H9 (cell line): ENCODE measurements around the gene ZFR2. TPM values are rescaled to one million over a fixed set of nuclear protein-coding genes. Genes with fewer than 3 reads are reported as not detected.

Source experiments
- DNase-seq: peaks from one replicate; pipeline ENCODE4 v3.0.0-alpha.2; 2017
- H2AFZ ChIP-seq: one replicate; pipeline ENCODE4 v1.6.1; 2013; ENCODE audit warnings: mild to moderate bottlenecking, low read length, control low read depth, moderate library complexity
- H2AK5ac ChIP-seq: 2 replicates; pipeline ENCODE4 v1.6.1; 2013; ENCODE audit warnings: low read length, control low read depth, mixed read lengths; ENCODE audit not compliant: insufficient read length
- H2BK120ac ChIP-seq: one replicate; pipeline ENCODE4 v1.6.1; 2013; ENCODE audit warnings: low read depth, mild to moderate bottlenecking, low read length, control low read depth, inconsistent platforms; ENCODE audit not compliant: poor library complexity, severe bottlenecking
- H2BK12ac ChIP-seq: 2 replicates; pipeline ENCODE4 v1.6.1; 2013; ENCODE audit warnings: low read length, control low read depth, mixed read lengths, low read depth; ENCODE audit not compliant: insufficient read length
- H2BK15ac ChIP-seq: 2 replicates; pipeline ENCODE4 v1.6.1; 2013; ENCODE audit warnings: low read depth, low read length, control low read depth
- H2BK20ac ChIP-seq: one replicate; pipeline ENCODE4 v1.6.1; 2013; ENCODE audit warnings: low read depth, mild to moderate bottlenecking, low read length, control low read depth, inconsistent platforms; ENCODE audit not compliant: poor library complexity, severe bottlenecking
- H2BK5ac ChIP-seq: 2 replicates; pipeline ENCODE4 v1.6.1; 2013; ENCODE audit warnings: low read length, control low read depth, mixed read lengths; ENCODE audit not compliant: insufficient read length
- H3K14ac ChIP-seq: 2 replicates; pipeline ENCODE4 v1.6.1; 2013; ENCODE audit warnings: low read length, control low read depth; ENCODE audit not compliant: insufficient read depth
- H3K18ac ChIP-seq: 2 replicates; pipeline ENCODE4 v1.6.1; 2013; ENCODE audit warnings: low read depth, mild to moderate bottlenecking, mixed read lengths, low read length, control low read depth; ENCODE audit not compliant: insufficient read length
- H3K23ac ChIP-seq: 2 replicates; pipeline ENCODE4 v1.6.1; 2013; ENCODE audit warnings: low read length, control low read depth, mixed read lengths, low read depth; ENCODE audit not compliant: insufficient read length
- H3K23me2 ChIP-seq: 2 replicates; pipeline ENCODE4 v1.6.1; 2013; ENCODE audit warnings: low read depth, mild to moderate bottlenecking, mixed read lengths, low read length, control low read depth; ENCODE audit not compliant: insufficient read length, poor library complexity, severe bottlenecking
- H3K27ac ChIP-seq: 2 replicates; pipeline ENCODE4 v1.5.1; 2013; ENCODE audit warnings: low read length, control low read depth, mixed read lengths, low read depth; ENCODE audit not compliant: insufficient read length
- H3K27me3 ChIP-seq: 2 replicates; pipeline ENCODE4 v1.6.1; 2013; ENCODE audit warnings: low read length, control low read depth, inconsistent platforms; ENCODE audit not compliant: insufficient read depth
- H3K4ac ChIP-seq: 2 replicates; pipeline ENCODE4 v1.6.1; 2013; ENCODE audit warnings: low read depth, mild to moderate bottlenecking, control low read depth, inconsistent platforms, low read length, moderate library complexity
- H3K4me1 ChIP-seq: 2 replicates; pipeline ENCODE4 v1.6.1; 2013; ENCODE audit warnings: low read length, control low read depth, inconsistent platforms; ENCODE audit not compliant: insufficient read depth
- H3K4me2 ChIP-seq: 2 replicates; pipeline ENCODE4 v1.6.1; 2013; ENCODE audit warnings: low read length, control low read depth, mixed read lengths; ENCODE audit not compliant: insufficient read length, insufficient read depth
- H3K56ac ChIP-seq: 2 replicates; pipeline ENCODE4 v1.6.1; 2013; ENCODE audit warnings: low read depth, mild to moderate bottlenecking, mixed read lengths, low read length, control low read depth; ENCODE audit not compliant: insufficient read length
- H3K79me1 ChIP-seq: 2 replicates; pipeline ENCODE4 v1.6.1; 2013; ENCODE audit warnings: low read depth, mild to moderate bottlenecking, moderate library complexity, low read length, control low read depth, inconsistent platforms; ENCODE audit not compliant: insufficient read depth, poor library complexity, severe bottlenecking
- H3K79me2 ChIP-seq: 2 replicates; pipeline ENCODE4 v1.6.1; 2013; ENCODE audit warnings: low read length, control low read depth, inconsistent platforms; ENCODE audit not compliant: insufficient read depth
- H3K9ac ChIP-seq: 2 replicates; pipeline ENCODE4 v1.6.1; 2013; ENCODE audit warnings: low read length, control low read depth, mixed read lengths; ENCODE audit not compliant: insufficient read length; ENCODE audit errors: extremely low read depth
- H3K9me3 ChIP-seq: one replicate; pipeline ENCODE4 v1.6.1; 2013; ENCODE audit warnings: low read depth, low read length, inconsistent platforms; ENCODE audit not compliant: control insufficient read depth
- H3T11ph ChIP-seq: one replicate; pipeline ENCODE4 v1.6.1; 2013; ENCODE audit warnings: mild to moderate bottlenecking, low read length, control low read depth, inconsistent platforms
- H4K20me1 ChIP-seq: one replicate; pipeline ENCODE4 v1.6.1; 2013; ENCODE audit not compliant: control insufficient read depth, insufficient read length, insufficient read depth
- H4K5ac ChIP-seq: 2 replicates; pipeline ENCODE4 v1.6.1; 2013; ENCODE audit warnings: low read depth, mild to moderate bottlenecking, mixed read lengths, low read length, control low read depth; ENCODE audit not compliant: insufficient read length
- H4K8ac ChIP-seq: replicated peaks from 2 replicates; pipeline ENCODE4 v1.6.1; 2013; ENCODE audit warnings: low read length, control low read depth, mixed read lengths, low read depth; ENCODE audit not compliant: insufficient read length
- H4K91ac ChIP-seq: 2 replicates; pipeline ENCODE4 v1.6.1; 2013; ENCODE audit warnings: low read depth, mild to moderate bottlenecking, moderate library complexity, mixed read lengths, low read length, control low read depth; ENCODE audit not compliant: insufficient read length
- H3K27ac Mint-ChIP-seq, 3 experiments: 2 replicates in 2 of 3; 3 replicates in 1 of 3; pipeline ENCODE4 v1.8.0; 2020 to 2021; ENCODE audit warnings: mixed read lengths in 3 of 3, mild to moderate bottlenecking in 1 of 3, moderate library complexity in 1 of 3
- H3K27me3 Mint-ChIP-seq: 2 replicates; pipeline ENCODE4 v1.8.0; 2021; ENCODE audit warnings: low read depth, mild to moderate bottlenecking, moderate library complexity, mixed read lengths
- H3K36me3 Mint-ChIP-seq, 3 experiments: 2 replicates in 2 of 3; 3 replicates in 1 of 3; pipeline ENCODE4 v1.8.0; 2020 to 2021; ENCODE audit warnings: low read depth in 3 of 3, mixed read lengths in 3 of 3; ENCODE audit not compliant: insufficient read depth in 1 of 3
- H3K4me1 Mint-ChIP-seq, 2 experiments: 2 replicates each; pipeline ENCODE4 v1.8.0; 2020; ENCODE audit warnings: mixed read lengths in 2 of 2
- H3K4me3 Mint-ChIP-seq, 2 experiments: 2 replicates in 1 of 2; 3 replicates in 1 of 2; pipeline ENCODE4 v1.8.0; 2020 to 2021; ENCODE audit warnings: mild to moderate bottlenecking in 2 of 2, mixed read lengths in 2 of 2, moderate library complexity in 1 of 2
- H3K9me3 Mint-ChIP-seq, 2 experiments: 2 replicates in 1 of 2; 3 replicates in 1 of 2; pipeline ENCODE4 v1.8.0; 2020; ENCODE audit warnings: mild to moderate bottlenecking in 2 of 2, mixed read lengths in 2 of 2, moderate library complexity in 1 of 2
- WGBS: extraction: QIAGEN DNeasy Blood & Tissue Kit; methylation state at CpG from one replicate; pipeline ENCODE4 v1.1.7; 2013; ENCODE audit warnings: missing lambda C conversion rate, low lambda C conversion rate, mixed read lengths; ENCODE audit not compliant: insufficient read length; ENCODE audit errors: extremely low coverage; 5-methylcytosine and 5-hydroxymethylcytosine counted together
- total RNA-seq: library from RNA; stranded (reverse); gene quantifications from 2 replicates; pipeline ENCODE4 v1.2.1, GENCODE V29; 2021
- TF ChIP-seq, protein P1 (sequence below): fragments of 200-600 bp; sonication (generic); conservative IDR thresholded peaks from 3 replicates; pipeline ENCODE4 v1.8.0; 2021; ENCODE audit warnings: antibody characterized with exemption, mild to moderate bottlenecking

Gene ZFR2
- total RNA-seq, 1 experiment from 2014 or later, result 18.3 TPM

DNA sequence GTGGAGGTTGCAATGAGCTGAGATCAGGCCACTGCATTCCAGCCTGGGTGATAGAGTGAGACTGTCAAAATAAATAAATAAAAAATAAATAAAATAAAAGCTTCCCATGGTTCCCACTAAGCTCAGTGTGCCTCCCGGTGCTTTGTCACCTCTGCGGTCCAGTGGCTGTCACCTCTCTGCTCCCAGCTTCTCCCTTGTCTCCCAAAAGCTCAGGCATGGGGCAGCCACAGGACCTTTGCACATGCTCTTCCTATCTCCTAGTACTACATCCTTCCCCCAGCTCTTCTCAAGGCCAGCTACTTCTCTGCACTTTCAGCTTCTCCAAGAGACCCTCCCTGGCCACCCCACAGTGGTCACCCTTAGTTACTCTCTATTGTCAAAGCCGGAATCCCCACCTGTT, 75.0 kb downstream of the ZFR2 start:
- no peak for DNase-seq
- Histone ChIP-seq H3K9ac (no peak overlapping the region), H4K5ac (no peak overlapping the region), H2BK12ac (no peak overlapping the region), H3K56ac (no peak overlapping the region), H3T11ph (no peak overlapping the region), H3K23me2 (no peaks in the 10 kb centered on the region), H3K4me2 (no peak overlapping the region), H2BK5ac (no peak overlapping the region), H3K18ac (no peak overlapping the region), H3K9me3 (no peaks in the 10 kb centered on the region), H3K14ac (no peak overlapping the region; the same call in 1 of the 2 replicates), H2AFZ (no peak overlapping the region), H2BK15ac (no peak overlapping the region), H4K20me1 (no peaks in the 10 kb centered on the region), H3K4me1 (no peaks in the 10 kb centered on the region), H3K27me3 (no peaks in the 10 kb centered on the region), H2BK120ac (no peak overlapping the region), H3K79me1 (no peaks in the 10 kb centered on the region), H3K23ac (no peak overlapping the region), H2BK20ac (no peak overlapping the region), H3K4ac (no peak overlapping the region), H2AK5ac (no peak overlapping the region), H3K79me2 (no peaks in the 10 kb centered on the region), H3K27ac (no peak overlapping the region), H4K8ac (no peak overlapping the region), H4K91ac (no peak overlapping the region)
- TF ChIP-seq, protein P1, sequence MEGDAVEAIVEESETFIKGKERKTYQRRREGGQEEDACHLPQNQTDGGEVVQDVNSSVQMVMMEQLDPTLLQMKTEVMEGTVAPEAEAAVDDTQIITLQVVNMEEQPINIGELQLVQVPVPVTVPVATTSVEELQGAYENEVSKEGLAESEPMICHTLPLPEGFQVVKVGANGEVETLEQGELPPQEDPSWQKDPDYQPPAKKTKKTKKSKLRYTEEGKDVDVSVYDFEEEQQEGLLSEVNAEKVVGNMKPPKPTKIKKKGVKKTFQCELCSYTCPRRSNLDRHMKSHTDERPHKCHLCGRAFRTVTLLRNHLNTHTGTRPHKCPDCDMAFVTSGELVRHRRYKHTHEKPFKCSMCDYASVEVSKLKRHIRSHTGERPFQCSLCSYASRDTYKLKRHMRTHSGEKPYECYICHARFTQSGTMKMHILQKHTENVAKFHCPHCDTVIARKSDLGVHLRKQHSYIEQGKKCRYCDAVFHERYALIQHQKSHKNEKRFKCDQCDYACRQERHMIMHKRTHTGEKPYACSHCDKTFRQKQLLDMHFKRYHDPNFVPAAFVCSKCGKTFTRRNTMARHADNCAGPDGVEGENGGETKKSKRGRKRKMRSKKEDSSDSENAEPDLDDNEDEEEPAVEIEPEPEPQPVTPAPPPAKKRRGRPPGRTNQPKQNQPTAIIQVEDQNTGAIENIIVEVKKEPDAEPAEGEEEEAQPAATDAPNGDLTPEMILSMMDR, result no peak
- Mint-ChIP-seq H3K27me3 (peaks cover 44% of the 10 kb centered on the region), H3K27ac (no peak overlapping the region), H3K9me3 (peaks cover 7 to 17% of the 10 kb centered on the region in 2 experiments), H3K36me3 (no peaks in the 10 kb centered on the region; a peak in 1 of 7 replicates), H3K4me1 (peaks cover 3 to 6% of the 10 kb centered on the region in 2 experiments; a peak in 3 of 4 replicates), H3K4me3 (no peak overlapping the region)
- WGBS, result no CpG with 5 or more reads among the region's 3 CpGs
